Inferior parietal cortex (tissue), 1 donor: ENCODE results near the gene LRRC7.

Experiments used
- DNase-seq: peaks from one replicate; pipeline ENCODE4 v3.0.0-alpha.2; 2016; ENCODE audit errors: extremely low spot score

LRRC7 gene

DNA sequence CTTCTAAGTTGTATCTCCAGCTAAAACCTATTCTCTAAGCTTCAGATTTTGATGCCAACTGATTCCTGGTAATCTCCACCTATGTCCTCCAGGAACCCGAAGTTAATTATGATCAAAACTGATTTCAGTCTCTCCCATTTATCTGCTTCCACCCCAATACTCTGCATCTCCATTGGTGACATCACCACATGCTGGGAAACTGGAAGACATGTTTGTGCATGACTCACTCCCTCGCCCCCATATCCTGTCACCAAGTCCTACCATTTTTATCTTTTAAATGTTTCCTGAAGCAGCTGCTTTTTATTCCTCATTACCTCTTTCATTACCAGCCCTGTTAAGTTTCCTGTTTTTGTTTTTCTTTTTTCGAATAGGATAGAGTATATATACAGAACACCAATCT is 409.2 kb downstream of the LRRC7 start:
- no peak for DNase-seq

- DNase-seq: peak; percentile 37
Measured at GRCh38 chr1:69982992-69983391, 415.3 kb downstream of the LRRC7 start.

- no peak for DNase-seq
Measured at GRCh38 chr1:69985376-69985775, 417.7 kb downstream of the LRRC7 start.

- no peak for DNase-seq
Measured at GRCh38 chr1:69985901-69986439, 418.2 kb downstream of the LRRC7 start.

- no peak for DNase-seq
Measured at GRCh38 chr1:69987881-69988280, 420.2 kb downstream of the LRRC7 start.

DNA sequence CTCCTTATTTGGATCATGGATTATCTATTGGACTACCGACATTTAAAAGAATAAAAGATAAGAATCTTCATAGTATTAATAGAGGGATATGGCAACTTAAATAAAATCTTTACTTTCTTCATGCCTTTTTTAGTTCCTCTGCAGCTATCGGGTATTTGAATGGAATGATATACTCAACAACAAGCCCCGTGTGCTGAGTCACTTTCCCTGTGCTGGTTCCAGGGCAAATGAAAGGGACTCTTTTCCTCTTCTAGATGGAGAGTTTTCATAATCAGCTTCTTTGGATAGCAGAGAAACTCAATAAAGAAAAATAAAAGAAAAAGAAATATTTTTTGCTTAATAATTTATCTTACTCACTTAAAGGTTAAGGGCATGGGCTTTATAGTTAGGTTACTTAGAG is 423.9 kb downstream of the LRRC7 start:
- no peak for DNase-seq

DNA sequence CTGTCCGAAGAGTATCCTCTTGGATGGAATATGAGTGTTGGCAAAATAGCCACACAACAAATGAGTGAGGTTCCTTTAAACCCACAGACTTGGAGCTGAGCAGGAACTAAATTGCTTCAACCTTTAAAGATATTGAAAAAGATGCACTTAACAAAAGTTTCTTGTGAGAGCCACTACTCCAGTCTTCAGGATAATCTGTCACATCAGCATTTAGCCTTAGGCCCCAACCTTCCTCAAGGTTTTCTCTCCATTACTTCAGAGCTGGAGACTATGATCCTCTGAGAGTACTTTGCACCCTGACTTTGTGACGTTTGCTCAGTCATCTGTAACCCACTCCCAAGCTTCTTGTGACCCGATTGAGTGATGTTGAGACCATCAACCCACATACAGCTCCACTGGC is 424.9 kb downstream of the LRRC7 start:
- no peak for DNase-seq

GRCh38 chr1:69993810-69994209 is 426.1 kb downstream of the LRRC7 start:
- no peak for DNase-seq

DNA sequence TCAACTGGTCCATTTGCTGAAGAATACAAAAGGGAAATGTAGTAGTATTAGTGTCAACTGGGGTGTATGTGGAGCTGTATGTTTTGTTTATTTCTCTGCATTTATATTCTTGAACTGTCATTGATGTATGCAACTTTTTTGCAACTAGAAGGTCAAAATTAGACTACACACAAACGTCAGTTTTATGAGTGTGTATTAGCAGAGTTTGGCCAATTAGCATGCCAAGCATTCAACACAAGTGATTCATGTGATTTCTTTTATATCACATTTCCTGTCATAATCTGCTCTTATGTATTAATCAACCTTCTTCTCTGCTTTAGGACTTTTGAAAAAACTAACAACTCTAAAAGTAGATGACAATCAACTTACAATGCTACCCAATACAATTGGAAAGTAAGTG is 426.5 kb downstream of the LRRC7 start:
- no peak for DNase-seq

- DNase-seq: no peak
Measured at GRCh38 chr1:69998847-69999246, 431.1 kb downstream of the LRRC7 start.

DNA sequence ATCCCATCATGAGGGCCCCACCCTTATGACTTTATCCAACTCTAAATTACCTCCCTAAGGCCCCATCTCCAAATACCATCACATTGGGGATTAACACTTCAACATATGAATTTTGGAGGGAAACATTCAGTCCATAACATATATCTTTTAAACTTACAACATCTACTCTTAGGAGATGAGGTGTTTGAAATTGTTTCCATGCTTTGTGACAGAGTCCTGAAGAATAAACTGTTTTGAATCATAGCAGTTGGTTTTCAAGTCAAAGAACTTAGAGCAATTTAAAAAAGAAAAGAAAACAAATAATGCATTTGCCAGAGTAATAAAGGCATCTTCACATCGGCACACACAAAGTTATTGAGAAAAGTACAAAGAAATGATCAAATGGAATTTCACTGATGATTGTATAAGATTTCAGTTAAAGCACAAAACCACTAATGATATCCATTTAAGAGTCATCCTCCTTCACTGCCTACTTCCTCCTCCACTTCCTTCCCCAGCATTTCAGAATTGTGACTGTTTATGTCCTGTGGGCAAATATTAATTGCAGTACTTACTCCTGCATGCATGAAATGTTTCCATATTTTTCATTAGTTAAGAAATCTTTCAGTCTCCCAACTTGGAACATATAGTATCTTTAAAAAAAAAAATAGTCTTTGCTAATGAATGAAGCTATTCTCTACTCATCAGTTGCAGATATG is 435.6 kb downstream of the LRRC7 start:
- DNase-seq: no peak

- DNase-seq: no peak
Measured at GRCh38 chr1:70005386-70006034, 437.8 kb downstream of the LRRC7 start.

- DNase-seq: no peak
Measured at GRCh38 chr1:70008660-70009059, 440.9 kb downstream of the LRRC7 start.

DNA sequence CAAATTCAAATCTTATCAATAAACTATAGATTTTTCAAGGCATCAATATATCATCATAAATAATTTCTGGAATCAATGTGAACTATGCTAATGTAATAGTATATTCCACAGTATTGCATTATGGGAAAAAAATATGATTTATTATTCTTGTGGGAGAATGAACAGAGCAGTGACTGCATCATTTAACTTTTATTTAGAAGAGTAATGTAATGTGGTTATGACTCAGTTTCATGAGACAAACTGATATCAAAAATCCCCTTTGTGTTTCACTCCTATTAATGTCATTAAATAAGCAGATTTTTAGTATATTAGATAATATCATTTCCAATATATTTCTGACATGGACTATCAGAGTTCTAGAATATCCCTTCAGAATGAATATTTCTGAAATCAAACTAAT is 450.0 kb downstream of the LRRC7 start:
- no peak for DNase-seq

DNA sequence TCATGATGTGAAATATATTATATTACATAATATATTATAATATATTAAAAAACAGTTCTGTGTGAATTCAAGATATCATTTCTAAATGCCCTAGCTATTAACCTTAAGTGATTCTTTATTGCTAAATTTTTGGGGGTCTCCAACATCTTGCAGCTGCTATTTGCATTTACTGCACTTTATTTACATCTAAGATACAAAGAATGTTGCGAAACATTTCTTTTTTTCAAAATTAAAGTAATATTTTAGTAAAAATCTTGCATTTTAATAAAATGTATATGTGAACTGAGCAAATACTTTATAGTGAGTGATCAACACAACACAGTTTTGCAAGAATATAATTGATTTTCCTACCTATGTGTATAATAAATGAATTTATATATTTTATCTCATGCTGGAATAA is 456.6 kb downstream of the LRRC7 start:
- no peak for DNase-seq

DNA sequence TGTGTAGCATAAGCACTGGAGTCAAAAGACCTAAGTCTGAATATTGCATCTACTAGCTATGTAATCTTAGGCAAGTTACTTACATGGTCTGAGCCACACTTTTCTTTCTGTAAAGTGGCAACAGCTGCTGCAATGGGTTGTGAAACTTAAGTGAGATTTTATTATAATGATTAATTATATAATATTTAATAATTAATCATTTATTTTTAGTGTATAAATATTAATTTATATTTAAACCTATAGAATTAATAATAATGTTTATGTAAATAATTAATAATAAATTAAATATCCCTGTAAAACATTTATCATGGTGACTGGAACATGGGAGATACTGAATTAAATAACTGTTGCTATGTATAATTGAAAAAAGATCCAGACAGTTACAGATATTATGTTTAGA is 457.3 kb downstream of the LRRC7 start:
- DNase-seq: no peak

- DNase-seq: no peak
Measured at GRCh38 chr1:70025846-70026245, 458.1 kb downstream of the LRRC7 start.

GRCh38 chr1:70033266-70033873 is 465.6 kb downstream of the LRRC7 start:
- DNase-seq: no peak

DNA sequence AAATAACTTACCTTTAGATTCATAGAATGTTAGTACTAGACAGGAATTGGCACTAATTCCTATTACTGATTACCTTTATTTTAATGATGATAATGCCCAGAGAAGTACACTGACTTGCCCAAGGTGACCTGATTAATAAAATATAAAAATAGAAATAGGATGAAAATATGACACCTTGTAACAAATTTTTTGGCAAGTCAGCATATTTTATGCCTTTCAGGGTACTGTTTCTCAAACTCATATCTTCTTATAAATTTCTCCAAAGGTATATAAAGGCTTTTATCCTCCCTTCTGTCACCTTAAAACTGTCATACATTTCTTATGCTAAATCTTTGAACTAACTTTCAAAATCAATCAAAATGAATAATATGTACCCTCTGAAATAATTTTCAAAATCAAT is 466.2 kb downstream of the LRRC7 start:
- DNase-seq: no peak

- peak; percentile 50 for DNase-seq
Measured at GRCh38 chr1:70034403-70034802, 466.7 kb downstream of the LRRC7 start.

DNA sequence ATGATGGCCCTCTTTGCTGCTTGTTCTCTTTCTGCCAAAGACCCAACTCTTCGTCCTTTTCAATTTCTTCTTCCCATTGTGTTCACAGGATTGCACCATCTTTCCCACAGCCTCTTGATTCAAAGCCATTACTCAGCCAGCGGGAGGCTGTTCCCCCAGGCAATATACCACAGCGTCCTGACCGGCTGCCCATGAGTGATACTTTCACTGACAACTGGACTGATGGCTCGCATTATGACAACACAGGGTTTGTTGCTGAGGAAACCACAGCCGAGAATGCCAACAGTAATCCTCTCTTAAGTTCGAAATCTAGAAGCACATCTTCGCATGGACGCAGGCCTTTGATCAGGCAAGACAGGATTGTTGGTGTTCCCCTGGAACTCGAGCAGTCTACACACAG is 470.3 kb downstream of the LRRC7 start:
- DNase-seq: no peak

- no peak for DNase-seq
Measured at GRCh38 chr1:70039485-70039884, 471.8 kb downstream of the LRRC7 start.
